Neutrophil (primary cell): ENCODE measurements around the gene TMEM14C.
"Not testable (repeated sequence)": the region's sequence is repeated elsewhere in the genome, so short reads cannot be mapped to it uniquely, and the experiment has no call there.

Experiments used
- H3K27ac ChIP-seq: fragments of 200-600 bp; sonication (generic); 2 replicates; pipeline ENCODE4 v1.5.1; 2016; ENCODE audit warnings: mild to moderate bottlenecking, moderate library complexity
- H3K27me3 ChIP-seq: fragments of 200-600 bp; sonication (generic); 2 replicates; pipeline ENCODE4 v1.6.0; 2016; ENCODE audit warnings: mild to moderate bottlenecking
- H3K36me3 ChIP-seq: fragments of 200-600 bp; sonication (generic); 2 replicates; pipeline ENCODE4 v1.5.1; 2017
- H3K4me1 ChIP-seq, 2 experiments: fragments of 200-600 bp in 1 of 2; sonication (generic) in 1 of 2; 1 replicate in 1 of 2; 2 replicates in 1 of 2; pipeline versions ENCODE4 v1.5.1 to v1.6.1; 2013 to 2016; ENCODE audit warnings: low read depth in 1 of 2, low read length in 1 of 2, mild to moderate bottlenecking in 1 of 2, moderate library complexity in 1 of 2; ENCODE audit not compliant: control insufficient read depth in 1 of 2, insufficient read depth in 1 of 2
- H3K4me3 ChIP-seq, 2 experiments: fragments of 200-600 bp in 1 of 2; sonication (generic) in 1 of 2; 1 replicate in 1 of 2; 2 replicates in 1 of 2; pipeline ENCODE4 v1.5.1; 2013 to 2016; ENCODE audit warnings: low read depth in 1 of 2, low read length in 1 of 2, mild to moderate bottlenecking in 1 of 2, moderate library complexity in 1 of 2
- H3K9me3 ChIP-seq: fragments of 200-600 bp; sonication (generic); 2 replicates; pipeline ENCODE4 v1.5.1; 2016
- TF ChIP-seq, protein P1 (sequence below): fragments of 200-600 bp; sonication (generic); IDR thresholded peaks from 2 replicates; pipeline ENCODE4 v1.5.1; 2016; ENCODE audit warnings: antibody characterized with exemption

The TMEM14C gene

GRCh38 chr6:10719296-10719963, 3.4 kb upstream of the TMEM14C start:
- Histone ChIP-seq H3K4me1 (peaks cover 12 to 24% of the 10 kb centered on the region in 2 experiments), H3K9me3 (no peaks in the 10 kb centered on the region), H3K36me3 (no peaks in the 10 kb centered on the region), H3K27me3 (no peaks in the 10 kb centered on the region), H3K27ac (no peak overlapping the region), H3K4me3 (peak overlapping the region; percentile 65 to 67)
- TF ChIP-seq, protein P1, sequence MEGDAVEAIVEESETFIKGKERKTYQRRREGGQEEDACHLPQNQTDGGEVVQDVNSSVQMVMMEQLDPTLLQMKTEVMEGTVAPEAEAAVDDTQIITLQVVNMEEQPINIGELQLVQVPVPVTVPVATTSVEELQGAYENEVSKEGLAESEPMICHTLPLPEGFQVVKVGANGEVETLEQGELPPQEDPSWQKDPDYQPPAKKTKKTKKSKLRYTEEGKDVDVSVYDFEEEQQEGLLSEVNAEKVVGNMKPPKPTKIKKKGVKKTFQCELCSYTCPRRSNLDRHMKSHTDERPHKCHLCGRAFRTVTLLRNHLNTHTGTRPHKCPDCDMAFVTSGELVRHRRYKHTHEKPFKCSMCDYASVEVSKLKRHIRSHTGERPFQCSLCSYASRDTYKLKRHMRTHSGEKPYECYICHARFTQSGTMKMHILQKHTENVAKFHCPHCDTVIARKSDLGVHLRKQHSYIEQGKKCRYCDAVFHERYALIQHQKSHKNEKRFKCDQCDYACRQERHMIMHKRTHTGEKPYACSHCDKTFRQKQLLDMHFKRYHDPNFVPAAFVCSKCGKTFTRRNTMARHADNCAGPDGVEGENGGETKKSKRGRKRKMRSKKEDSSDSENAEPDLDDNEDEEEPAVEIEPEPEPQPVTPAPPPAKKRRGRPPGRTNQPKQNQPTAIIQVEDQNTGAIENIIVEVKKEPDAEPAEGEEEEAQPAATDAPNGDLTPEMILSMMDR: peak; percentile 7

- Histone ChIP-seq H3K9me3 (no peaks in the 10 kb centered on the region), H3K27ac (peak overlapping the region; percentile 69), H3K4me3 (peak overlapping the region; percentile 65 to 67), H3K27me3 (no peaks in the 10 kb centered on the region), H3K4me1 (peaks cover 12 to 24% of the 10 kb centered on the region in 2 experiments), H3K36me3 (no peaks in the 10 kb centered on the region)
- TF ChIP-seq, protein P1: no peak
Measured at GRCh38 chr6:10719964-10720264, 3.0 kb upstream of the TMEM14C start.

DNA sequence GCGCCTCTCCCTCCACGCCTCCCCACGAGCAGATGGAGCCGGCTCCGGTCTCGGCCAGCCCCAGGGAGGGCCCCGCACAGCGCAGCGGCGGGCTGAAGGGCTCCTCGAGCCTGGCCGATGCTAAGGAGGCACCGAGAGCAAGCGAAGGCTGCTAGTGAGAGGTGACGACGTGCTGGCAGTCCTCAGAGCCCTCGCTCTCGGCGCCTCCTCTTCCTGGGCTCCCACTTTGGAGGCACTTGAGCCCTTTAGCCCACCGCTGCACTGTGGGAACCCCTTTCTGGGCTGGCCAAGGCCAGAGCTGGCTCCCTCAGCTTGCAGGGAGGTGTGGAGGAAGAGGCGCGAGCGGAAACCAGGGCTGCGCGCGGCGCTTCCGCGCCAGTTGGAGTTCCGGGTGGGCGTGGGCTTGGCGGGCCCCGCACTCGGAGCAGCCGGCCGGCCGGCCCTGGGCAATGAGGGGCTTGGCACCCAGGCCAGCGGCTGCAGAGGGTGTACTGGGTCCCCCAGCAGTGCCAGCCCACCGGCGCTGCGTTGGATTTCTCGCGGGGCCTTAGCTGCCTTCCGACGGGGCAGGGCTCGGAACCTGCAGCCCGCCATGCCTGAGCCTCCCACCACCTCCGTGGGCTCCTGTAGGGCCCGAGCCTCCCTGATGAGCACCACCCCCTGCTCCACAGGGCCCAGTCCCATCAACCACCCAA, 2.5 kb upstream of the TMEM14C start:
- TF ChIP-seq, protein P1: no peak
- H3K27ac ChIP-seq: peak overlapping the region; percentile 69
- peak overlapping the region; percentile 65 to 67 for H3K4me3 ChIP-seq
- H3K36me3 ChIP-seq: no peaks in the 10 kb centered on the region
- peaks cover 12 to 24% of the 10 kb centered on the region in 2 experiments for H3K4me1 ChIP-seq
- H3K27me3 ChIP-seq: no peaks in the 10 kb centered on the region
- H3K9me3 ChIP-seq: no peaks in the 10 kb centered on the region

DNA sequence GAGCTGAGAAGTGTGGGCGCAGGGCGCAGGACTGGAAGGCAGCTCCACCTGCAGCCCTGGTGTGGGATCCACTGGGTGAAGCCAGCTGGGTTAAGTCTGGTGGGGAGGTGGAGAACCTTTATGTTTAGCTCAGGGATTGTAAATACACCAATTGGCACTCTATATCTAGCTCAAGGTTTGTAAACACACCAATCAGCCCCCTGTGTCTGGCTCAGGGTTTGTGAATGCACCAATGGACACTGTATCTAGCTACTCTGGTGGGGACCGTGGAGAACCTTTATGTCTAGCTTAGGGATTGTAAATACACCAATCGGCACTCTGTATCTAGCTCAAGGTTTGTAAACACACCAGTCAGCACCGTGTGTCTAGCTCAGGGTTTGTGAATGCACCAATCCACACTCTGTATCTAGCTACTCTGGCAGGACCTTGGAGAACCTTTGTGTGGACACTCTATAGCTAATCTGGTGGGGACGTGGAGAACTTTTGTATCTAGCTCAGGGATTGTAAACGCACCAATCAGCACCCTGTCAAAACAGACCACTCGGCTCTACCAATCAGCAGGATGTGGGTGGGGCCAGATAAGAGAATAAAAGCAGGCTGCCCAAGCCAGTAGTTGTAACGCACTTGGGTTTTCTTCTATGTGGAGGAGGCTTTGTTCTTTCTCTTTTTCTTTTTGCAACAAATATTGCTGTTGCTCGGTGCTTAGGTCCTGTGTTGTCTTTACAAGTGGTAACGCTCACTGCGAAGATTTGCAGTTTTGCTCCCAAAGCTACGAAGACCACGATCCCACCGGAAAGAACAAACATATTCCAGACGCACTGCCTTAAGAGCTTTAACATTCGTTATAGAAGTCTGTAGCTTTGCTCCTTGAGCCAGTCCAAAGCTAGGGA, 1.7 kb upstream of the TMEM14C start:
- H3K4me1 ChIP-seq: peaks cover 12 to 24% of the 10 kb centered on the region in 2 experiments
- H3K27ac ChIP-seq: peak overlapping the region; percentile 69

GRCh38 chr6:10721850-10722569, 860 bp upstream of the TMEM14C start:
- no peaks in the 10 kb centered on the region for H3K27me3 ChIP-seq
- H3K9me3 ChIP-seq: no peaks in the 10 kb centered on the region
- no peak overlapping the region for H3K27ac ChIP-seq
- H3K4me3 ChIP-seq: peak overlapping the region; percentile 67 to 85
- H3K4me1 ChIP-seq: peaks cover 12 to 24% of the 10 kb centered on the region in 2 experiments
- no peaks in the 10 kb centered on the region for H3K36me3 ChIP-seq
- TF ChIP-seq, protein P1: no peak

More for the DNA sequence above, 1.7 kb upstream of the TMEM14C start:
- not testable (repeated sequence) for H3K9me3 ChIP-seq, H3K36me3 ChIP-seq, H3K27me3 ChIP-seq
- H3K4me3 ChIP-seq: peak overlapping the region; percentile 65 to 67
